Right atrium auricular region (tissue), 2 donors: ENCODE data around the gene SIGLEC12. TPM values are rescaled to one million over a fixed set of nuclear protein-coding genes. Genes with fewer than 3 reads are reported as not detected.

ENCODE experiments used
- DNase-seq: peaks from one replicate; pipeline ENCODE4 v3.0.0-alpha.2; 2019; ENCODE audit warnings: low spot score
- H3K27ac ChIP-seq, 2 donors: fragments of 200-600 bp; sonication (generic); 1 replicate in 1 of 2; 2 replicates in 1 of 2; pipeline ENCODE4 v1.5.1; 2016 to 2019
- H3K27me3 ChIP-seq, 2 donors: fragments of 200-600 bp; sonication (generic); one replicate each; pipeline versions ENCODE4 v1.5.1 to v1.6.0; 2017 to 2019
- H3K36me3 ChIP-seq: fragments of 200-600 bp; sonication (generic); one replicate; pipeline ENCODE4 v1.5.1; 2016
- H3K4me1 ChIP-seq, 2 donors: fragments of 200-600 bp; sonication (generic); one replicate each; pipeline versions ENCODE4 v1.5.1 to v1.6.0; 2017 to 2019
- H3K4me3 ChIP-seq, 2 donors: fragments of 200-600 bp; sonication (generic); 1 replicate in 1 of 2; 2 replicates in 1 of 2; pipeline ENCODE4 v1.5.1; 2017 to 2019; ENCODE audit warnings: mild to moderate bottlenecking in 1 of 2, moderate library complexity in 1 of 2
- H3K9me3 ChIP-seq, 2 donors: fragments of 200-600 bp; sonication (generic); one replicate each; pipeline ENCODE4 v1.5.1; 2019
- total RNA-seq, 2 donors: library from RNA; depleted of rRNA; stranded (reverse); fragments of >200 nt; gene quantifications; one replicate each; pipeline ENCODE4 v1.1.0, GENCODE V29; 2016
- TF ChIP-seq, protein P1 (sequence below), 2 donors: fragments of 200-600 bp; sonication (generic); IDR thresholded peaks; one replicate each; pipeline ENCODE4 v1.5.1; 2019; ENCODE audit warnings: antibody characterized with exemption in 2 of 2

SIGLEC12 gene
- total RNA-seq, 2 donors from 2014 or later, result not detected

DNA sequence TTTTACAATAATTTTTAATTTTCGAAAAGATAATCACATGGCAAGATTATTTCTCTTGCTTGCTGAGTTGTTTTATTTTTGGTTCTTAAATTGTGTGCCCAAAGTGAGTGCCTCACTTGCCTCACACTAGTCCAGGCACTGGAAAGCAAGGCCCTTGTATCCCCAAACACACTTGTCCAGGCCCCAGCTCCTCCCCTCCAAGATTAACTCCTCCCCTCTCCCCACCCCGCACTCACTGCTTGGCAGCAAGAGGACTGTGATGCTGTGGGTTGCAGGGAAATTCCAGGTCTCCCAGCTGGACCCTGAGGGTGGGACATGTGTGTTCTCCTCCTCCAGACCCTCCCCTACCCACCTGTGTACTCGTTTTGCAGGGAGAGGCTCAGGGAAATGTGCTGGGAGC lies 3.9 kb downstream of the SIGLEC12 start:
- H3K27me3 ChIP-seq, result no peaks in the 10 kb centered on the region
- no peak overlapping the region for H3K27ac ChIP-seq
- TF ChIP-seq, protein P1, sequence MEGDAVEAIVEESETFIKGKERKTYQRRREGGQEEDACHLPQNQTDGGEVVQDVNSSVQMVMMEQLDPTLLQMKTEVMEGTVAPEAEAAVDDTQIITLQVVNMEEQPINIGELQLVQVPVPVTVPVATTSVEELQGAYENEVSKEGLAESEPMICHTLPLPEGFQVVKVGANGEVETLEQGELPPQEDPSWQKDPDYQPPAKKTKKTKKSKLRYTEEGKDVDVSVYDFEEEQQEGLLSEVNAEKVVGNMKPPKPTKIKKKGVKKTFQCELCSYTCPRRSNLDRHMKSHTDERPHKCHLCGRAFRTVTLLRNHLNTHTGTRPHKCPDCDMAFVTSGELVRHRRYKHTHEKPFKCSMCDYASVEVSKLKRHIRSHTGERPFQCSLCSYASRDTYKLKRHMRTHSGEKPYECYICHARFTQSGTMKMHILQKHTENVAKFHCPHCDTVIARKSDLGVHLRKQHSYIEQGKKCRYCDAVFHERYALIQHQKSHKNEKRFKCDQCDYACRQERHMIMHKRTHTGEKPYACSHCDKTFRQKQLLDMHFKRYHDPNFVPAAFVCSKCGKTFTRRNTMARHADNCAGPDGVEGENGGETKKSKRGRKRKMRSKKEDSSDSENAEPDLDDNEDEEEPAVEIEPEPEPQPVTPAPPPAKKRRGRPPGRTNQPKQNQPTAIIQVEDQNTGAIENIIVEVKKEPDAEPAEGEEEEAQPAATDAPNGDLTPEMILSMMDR (IDR thresholded peaks at IDR 0.05), result no peak
- no peaks in the 10 kb centered on the region for H3K9me3 ChIP-seq
- H3K4me1 ChIP-seq, result no peaks in the 10 kb centered on the region
- no peak for DNase-seq
- H3K4me3 ChIP-seq, result no peak overlapping the region
- no peaks in the 10 kb centered on the region for H3K36me3 ChIP-seq

DNA sequence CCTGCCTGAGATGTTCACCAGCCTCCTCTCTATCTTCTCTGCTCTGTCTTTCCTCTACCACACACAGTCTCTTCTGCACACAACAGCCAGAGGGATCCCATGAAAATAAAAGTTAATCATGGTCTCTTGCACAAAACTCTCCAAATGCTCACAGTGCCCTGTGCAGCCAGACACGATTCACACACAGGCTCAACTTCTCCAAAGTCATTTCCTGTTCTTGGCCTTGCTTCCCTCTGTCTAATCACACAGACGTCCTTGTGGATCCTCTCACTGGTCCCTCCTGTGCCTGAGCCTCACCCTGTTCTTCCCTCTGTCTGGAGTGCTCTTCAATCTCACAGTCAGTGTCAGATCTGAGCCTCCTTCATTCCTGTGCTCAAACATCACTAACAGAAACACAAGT lies 7.8 kb downstream of the SIGLEC12 start:
- DNase-seq, result no peak
- TF ChIP-seq, protein P1 (IDR thresholded peaks at IDR 0.05), result no peak
- H3K27ac ChIP-seq, result no peak overlapping the region
- no peaks in the 10 kb centered on the region for H3K9me3 ChIP-seq
- no peaks in the 10 kb centered on the region for H3K36me3 ChIP-seq
- no peaks in the 10 kb centered on the region for H3K27me3 ChIP-seq
- no peak overlapping the region for H3K4me3 ChIP-seq
- no peaks in the 10 kb centered on the region for H3K4me1 ChIP-seq

DNA sequence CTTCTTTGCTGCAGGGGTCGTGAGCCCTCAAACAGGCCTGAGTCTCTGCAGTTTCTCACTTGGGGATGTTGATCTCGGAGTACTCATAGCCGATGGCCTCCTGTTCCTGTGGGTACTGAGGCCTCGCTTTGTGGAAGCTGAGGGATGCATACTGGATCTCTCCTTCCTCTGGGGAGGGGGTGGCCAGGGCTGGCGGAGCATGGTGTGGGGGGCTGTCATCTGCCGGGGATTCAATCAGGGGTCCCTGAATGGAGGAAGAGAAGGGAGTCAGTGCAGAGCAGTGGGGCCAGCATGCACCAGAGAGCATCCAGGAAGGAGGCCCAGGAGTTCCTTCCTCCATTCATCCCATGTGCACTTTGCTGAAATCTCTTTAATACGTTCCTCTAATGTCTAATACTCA lies 10.0 kb downstream of the SIGLEC12 start:
- Histone ChIP-seq H3K4me1 (no peaks in the 10 kb centered on the region), H3K27me3 (no peaks in the 10 kb centered on the region), H3K27ac (no peak overlapping the region), H3K36me3 (no peaks in the 10 kb centered on the region), H3K9me3 (no peaks in the 10 kb centered on the region), H3K4me3 (no peak overlapping the region)
- DNase-seq, result no peak
- TF ChIP-seq, protein P1 (IDR thresholded peaks at IDR 0.05), result no peak

DNA sequence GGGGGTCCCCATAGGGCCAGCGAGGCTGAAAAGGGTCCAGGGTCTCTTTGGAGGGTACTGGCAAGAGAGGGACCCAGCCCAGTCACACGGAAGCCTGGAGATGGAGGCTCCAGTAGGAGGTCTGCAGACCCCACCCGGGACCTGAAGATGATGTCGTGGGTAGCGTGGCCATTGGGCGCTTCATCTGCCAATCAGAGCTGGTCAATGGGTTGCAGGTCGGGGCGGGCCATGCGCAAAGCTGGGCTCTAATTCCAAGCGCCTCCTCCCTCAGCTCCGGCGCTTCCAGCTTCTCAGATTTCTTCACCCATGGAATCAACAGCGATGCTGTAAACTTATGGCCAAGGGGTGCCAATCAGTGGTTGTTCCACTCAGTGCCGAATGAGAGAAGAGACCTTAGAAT lies 10.9 kb downstream of the SIGLEC12 start:
- Histone ChIP-seq H3K27ac (no peak overlapping the region), H3K4me1 (no peaks in the 10 kb centered on the region), H3K27me3 (no peaks in the 10 kb centered on the region), H3K9me3 (no peaks in the 10 kb centered on the region), H3K4me3 (no peak overlapping the region), H3K36me3 (no peaks in the 10 kb centered on the region)
- TF ChIP-seq, protein P1 (IDR thresholded peaks at IDR 0.05), result no peak
- no peak for DNase-seq

DNA sequence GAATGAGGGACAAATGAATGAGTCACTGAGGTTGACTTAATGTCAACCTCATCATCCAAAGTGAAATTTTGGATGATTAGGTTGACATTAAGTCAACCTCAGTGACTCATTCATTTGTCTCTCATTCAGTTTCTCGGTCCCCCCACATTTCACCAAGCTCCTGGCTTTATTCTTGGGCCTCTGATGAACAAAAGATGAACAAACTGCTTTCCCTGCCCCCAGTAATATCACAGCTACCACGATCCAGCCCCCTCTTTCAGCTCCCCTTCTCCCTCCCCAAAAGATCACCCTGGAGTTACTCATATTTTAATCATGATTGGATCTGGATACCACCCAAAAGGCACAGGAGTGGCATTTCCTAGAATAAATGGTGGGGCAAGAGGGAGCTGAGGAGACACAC lies 12.5 kb downstream of the SIGLEC12 start:
- Histone ChIP-seq H3K9me3 (no peaks in the 10 kb centered on the region), H3K27ac (no peak overlapping the region), H3K36me3 (no peaks in the 10 kb centered on the region), H3K27me3 (no peaks in the 10 kb centered on the region), H3K4me3 (no peak overlapping the region), H3K4me1 (no peaks in the 10 kb centered on the region)
- no peak for DNase-seq
- TF ChIP-seq, protein P1 (IDR thresholded peaks at IDR 0.05), result no peak

DNA sequence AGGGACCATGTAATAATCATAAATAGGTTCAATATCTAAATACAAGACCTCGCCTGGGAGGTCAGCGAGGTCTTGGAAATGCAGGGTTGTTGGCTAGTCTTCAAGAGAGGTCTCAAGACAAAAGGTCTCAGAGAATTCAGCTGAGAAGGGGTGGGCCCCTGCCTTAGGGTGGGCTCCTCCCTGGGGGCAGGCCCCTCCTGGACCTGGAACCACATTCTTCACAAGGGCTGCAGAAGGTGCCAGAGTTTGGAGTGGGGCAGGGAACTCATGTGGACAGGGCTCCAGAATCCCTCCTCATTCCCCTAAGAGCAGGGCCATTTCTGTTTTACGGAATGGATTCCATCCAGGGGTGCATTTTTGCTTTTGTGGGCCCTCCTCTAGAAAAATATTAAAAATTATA lies 13.1 kb downstream of the SIGLEC12 start:
- Histone ChIP-seq H3K9me3 (no peaks in the 10 kb centered on the region), H3K27me3 (no peaks in the 10 kb centered on the region), H3K36me3 (no peaks in the 10 kb centered on the region), H3K27ac (no peak overlapping the region), H3K4me1 (no peaks in the 10 kb centered on the region), H3K4me3 (no peak overlapping the region)
- DNase-seq, result no peak
- TF ChIP-seq, protein P1 (IDR thresholded peaks at IDR 0.05), result no peak
